Uterus (tissue), 2 donors: Measurements from ENCODE around the gene MEIS2.

Experiments
- CTCF ChIP-seq, 4 experiments: fragments of 200-600 bp in 2 of 4; fragments of 450-650 bp in 2 of 4; sonication (generic) in 2 of 4; IDR thresholded peaks; one replicate each; pipeline ENCODE4 v1.5.1; 2016 to 2019; ENCODE audit warnings: antibody characterized with exemption in 4 of 4, mild to moderate bottlenecking in 2 of 4, moderate library complexity in 1 of 4
- POLR2A ChIP-seq, 2 donors: fragments of 450-650 bp; IDR thresholded peaks; one replicate each; pipeline ENCODE4 v1.6.1; 2016; ENCODE audit warnings: antibody characterized with exemption in 2 of 2, mild to moderate bottlenecking in 1 of 2, moderate library complexity in 1 of 2

- TF ChIP-seq CTCF (IDR thresholded peaks at IDR 0.05), result no peak
- TF ChIP-seq POLR2A (IDR thresholded peaks at IDR 0.05), result no peak
Observed at GRCh38 chr15:37105029-37105428, 4.7 kb upstream of the MEIS2 start.
